Right cardiac atrium (tissue), 5 donors: ENCODE measurements around the gene SDC3. TPM values are rescaled to one million over a fixed set of nuclear protein-coding genes. Genes with fewer than 3 reads are reported as not detected.
A peak's percentile ranks its signal among the peaks of the same experiment; 100 is the strongest.

Experiments
- ATAC-seq, 2 donors: fragments of 200-7000 bp; cut with Tn5 transposase; one replicate each; pipeline versions ENCODE4 v1.8.0 to v1.9.1; 2020; ENCODE audit warnings: moderate library complexity in 2 of 2, mild to moderate bottlenecking in 1 of 2
- DNase-seq, 3 donors: peaks; one replicate each; pipeline ENCODE4 v3.0.0-alpha.2; 2020
- H3K27ac ChIP-seq: one replicate; pipeline ENCODE4 v1.5.1; 2013; ENCODE audit warnings: mild to moderate bottlenecking, low read length, control low read depth, moderate library complexity
- H3K27me3 ChIP-seq: one replicate; pipeline ENCODE4 v1.6.1; 2013; ENCODE audit not compliant: control insufficient read depth, insufficient read depth
- H3K4me1 ChIP-seq: one replicate; pipeline ENCODE4 v1.6.1; 2013; ENCODE audit warnings: low read length; ENCODE audit not compliant: control insufficient read depth, insufficient read depth
- H3K4me3 ChIP-seq: one replicate; pipeline ENCODE4 v1.5.1; 2013; ENCODE audit warnings: low read length, control low read depth
- H3K9me3 ChIP-seq: one replicate; pipeline ENCODE4 v1.6.1; 2013; ENCODE audit warnings: low read length; ENCODE audit not compliant: control insufficient read depth
- WGBS: extraction: QIAGEN DNeasy Blood & Tissue Kit; methylation state at CpG from one replicate; pipeline ENCODE4 v1.1.7; 2013; 5-methylcytosine and 5-hydroxymethylcytosine counted together
- intact Hi-C, 4 donors: fragments of 100-400 bp; cut with DNase I; formaldehyde crosslinking; loops; one replicate each; pipeline versions ENCODE4 v1.11.0 to v1.14.0; 2022 to 2023
- polyA plus RNA-seq: library from polyadenylated mRNA; stranded (reverse); fragments of 200-250 nt; gene quantifications from one replicate; pipeline ENCODE4 v1.2.3, GENCODE V29; 2013
- total RNA-seq, 4 donors: library from RNA; stranded (reverse); fragmentation: NEBNext Ultra II Directional; extraction: Animal tissue kit (Norgen Biotek cat#: 25700); gene quantifications; one replicate each; pipeline ENCODE4 v1.2.1, GENCODE V29; 2021
- donor health status: healthy with polysubstance abuse.
- donor health status: DM: no; HTN: yes; CAD: no.
- donor health status: DM: no; HTN: no; CAD: no.
- donor health status: DM: no; HTN: yes; CAD: no; lungs with severe emphysema.
- donor health status: DM: yes; HTN: yes; CAD: no.

The SDC3 gene
- total and polyA plus RNA-seq, 5 donors, result 33.2 to 40.9 (median 38.7) TPM

- no peak for ATAC-seq
- peak in 2 of 3 donors; percentile 39 to 42 for DNase-seq
- no peaks in the 10 kb centered on the region for H3K4me1 ChIP-seq
- no peaks in the 10 kb centered on the region for H3K9me3 ChIP-seq
- H3K27ac ChIP-seq, result no peak overlapping the region
- no peak overlapping the region for H3K4me3 ChIP-seq
- no peaks in the 10 kb centered on the region for H3K27me3 ChIP-seq
- 82% methylated on average over 6 of the region's 6 CpGs for WGBS
- intact Hi-C loops, result loop anchor here (5.0 to 10.0 kb wide), 6 partner anchors 110 to 190 kb away; partner anchors contain the start of gene MATN1 (in 2 of the 4)
These were observed 3.7 kb upstream of the SDC3 start for GRCh38 chr1:30912224-30912623.

GRCh38 chr1:30911059-30911954 is 2.7 kb upstream of the SDC3 start:
- H3K9me3 ChIP-seq, result no peaks in the 10 kb centered on the region
- H3K27me3 ChIP-seq, result no peaks in the 10 kb centered on the region
- 40% methylated on average over 9 of the region's 9 CpGs for WGBS
- ATAC-seq (peak; percentile 68 to 73), DNase-seq (peak; percentile 90 to 97 (median 94))
- intact Hi-C loops, result loop anchor here (1.0 to 10.0 kb wide), 9 partner anchors 109 to 189 kb away; partner anchors contain the start of gene MATN1 (in 2 of the 4)
- H3K27ac ChIP-seq, result no peak overlapping the region
- H3K4me3 ChIP-seq, result no peak overlapping the region
- H3K4me1 ChIP-seq, result peaks cover 5% of the 10 kb centered on the region

DNA sequence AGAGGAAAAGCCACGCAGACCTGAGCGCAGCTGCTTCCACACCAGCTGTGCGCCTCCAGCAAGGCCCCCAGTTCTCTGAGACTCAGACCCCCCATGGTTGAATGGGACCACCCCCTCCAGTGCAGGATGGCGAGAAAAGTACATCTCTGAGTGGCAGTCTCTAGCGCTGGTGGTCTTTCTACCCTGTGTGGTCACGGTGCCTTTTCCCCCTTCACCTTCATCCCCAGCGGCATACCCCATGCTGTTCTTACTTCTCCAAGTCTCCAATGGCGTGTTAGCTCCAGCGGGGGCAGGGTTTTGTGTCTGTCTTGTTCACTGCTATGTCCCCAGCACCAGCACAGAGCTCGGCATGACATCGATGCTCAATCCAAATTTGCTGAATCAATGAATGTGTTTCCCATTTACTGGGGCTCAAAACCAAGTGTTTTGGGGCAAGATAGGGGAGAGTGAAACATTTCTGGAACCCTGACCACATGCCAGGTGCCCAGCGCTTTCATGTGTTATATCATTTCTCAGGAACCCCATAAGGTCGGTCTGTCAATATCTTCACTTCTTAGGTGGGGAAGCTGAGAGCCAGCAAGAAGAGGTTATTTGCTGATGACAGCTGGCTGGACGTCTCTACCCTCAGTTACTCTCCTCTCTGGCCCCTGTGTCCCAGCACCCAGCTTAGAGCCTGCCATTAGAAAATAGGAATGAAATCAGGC is 959 bp upstream of the SDC3 start:
- H3K27ac ChIP-seq, result no peak overlapping the region
- ATAC-seq, result no peak
- 80% methylated on average over 14 of the region's 14 CpGs for WGBS

GRCh38 chr1:30908316-30908695 is 252 bp downstream of the SDC3 start:
- ATAC-seq (no peak), DNase-seq (peak in 1 of 3 donors; percentile 59)
- Histone ChIP-seq H3K9me3 (no peaks in the 10 kb centered on the region), H3K4me1 (peaks cover 10% of the 10 kb centered on the region), H3K27me3 (no peaks in the 10 kb centered on the region), H3K27ac (no peak overlapping the region), H3K4me3 (peak overlapping the region; percentile 92)
- WGBS, result under 1% methylated on average over 69 of the region's 69 CpGs
- intact Hi-C loops, result no loop called here

More for the DNA sequence above, 959 bp upstream of the SDC3 start:
- Histone ChIP-seq H3K4me1 (peaks cover 7% of the 10 kb centered on the region), H3K27me3 (no peaks in the 10 kb centered on the region), H3K4me3 (no peak overlapping the region), H3K9me3 (no peaks in the 10 kb centered on the region)
- intact Hi-C loops, result loop anchor here (2.0 to 10.0 kb wide), 8 partner anchors 107 to 187 kb away; partner anchors contain the start of gene MATN1 (in 2 of the 4)
- DNase-seq, result no peak

GRCh38 chr1:30907481-30908315 is 860 bp downstream of the SDC3 start:
- Histone ChIP-seq H3K27me3 (no peaks in the 10 kb centered on the region), H3K4me3 (peak overlapping the region; percentile 92), H3K4me1 (peaks cover 10% of the 10 kb centered on the region), H3K9me3 (no peaks in the 10 kb centered on the region), H3K27ac (peak overlapping the region; percentile 30)
- ATAC-seq, result peak in 1 of 2 donors; percentile 2
- 9% methylated on average over 47 of the region's 47 CpGs for WGBS
- intact Hi-C loops, result no loop called here
- DNase-seq, result peak in 2 of 3 donors; percentile 64 to 72

- peaks cover 14% of the 10 kb centered on the region for H3K4me1 ChIP-seq
- H3K27ac ChIP-seq, result no peak overlapping the region
- 83% methylated on average over 9 of the region's 9 CpGs for WGBS
- intact Hi-C loops, result no loop called here
- ATAC-seq, result no peak
- peak in 2 of 3 donors; percentile 35 to 42 for DNase-seq
- no peaks in the 10 kb centered on the region for H3K9me3 ChIP-seq
- no peaks in the 10 kb centered on the region for H3K27me3 ChIP-seq
- H3K4me3 ChIP-seq, result no peak overlapping the region
These were observed 1.7 kb downstream of the SDC3 start for GRCh38 chr1:30906631-30907441.

GRCh38 chr1:30905916-30906620 is 2.5 kb downstream of the SDC3 start:
- DNase-seq (peak in 2 of 3 donors; percentile 39 to 44), ATAC-seq (no peak)
- intact Hi-C loops, result no loop called here
- whole genome bisulfite sequencing, result 59% methylated on average over 9 of the region's 9 CpGs
- Histone ChIP-seq H3K27me3 (no peaks in the 10 kb centered on the region), H3K4me3 (no peak overlapping the region), H3K4me1 (peaks cover 14% of the 10 kb centered on the region), H3K9me3 (no peaks in the 10 kb centered on the region), H3K27ac (no peak overlapping the region)

- no peak for ATAC-seq
- Histone ChIP-seq H3K4me1 (peaks cover 14% of the 10 kb centered on the region), H3K9me3 (no peaks in the 10 kb centered on the region), H3K27ac (no peak overlapping the region), H3K4me3 (no peak overlapping the region), H3K27me3 (no peaks in the 10 kb centered on the region)
- intact Hi-C loops, result no loop called here
- WGBS, result 86% methylated on average over 1 of the region's 1 CpG
- DNase-seq, result no peak
These were observed 3.2 kb downstream of the SDC3 start for GRCh38 chr1:30905403-30905802.

DNA sequence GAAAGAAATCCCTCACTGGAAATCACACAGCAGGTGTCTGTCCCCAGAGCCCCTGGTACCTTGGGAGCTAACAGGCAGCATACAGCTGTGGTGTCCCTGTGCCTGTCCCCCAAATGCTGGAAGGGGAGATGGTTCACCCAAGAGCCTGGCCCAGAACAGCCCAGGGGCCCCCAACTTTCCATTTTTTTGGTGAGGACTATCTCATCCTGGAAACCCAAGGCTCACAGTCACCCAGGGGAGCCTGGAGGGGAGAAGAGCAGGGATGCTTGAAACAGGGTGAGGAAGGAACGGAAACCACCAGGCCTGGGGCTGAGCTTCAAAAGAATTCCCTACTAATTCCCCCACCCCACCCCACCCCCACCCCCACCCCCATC is 3.6 kb downstream of the SDC3 start:
- intact Hi-C loops, result loop anchor here in 1 of 4 donors (5.0 kb wide), 1 partner anchor 58 kb away; no protein-coding TSS in a partner anchor
- whole genome bisulfite sequencing, result 71% methylated on average over 1 of the region's 1 CpG
- DNase-seq (peak in 1 of 3 donors; percentile 17), ATAC-seq (no peak)
- Histone ChIP-seq H3K4me1 (peaks cover 14% of the 10 kb centered on the region), H3K27ac (no peak overlapping the region), H3K27me3 (no peaks in the 10 kb centered on the region), H3K9me3 (no peaks in the 10 kb centered on the region), H3K4me3 (no peak overlapping the region)
